ENCODE results near the gene RPRD1B. TPM values are rescaled to one million over a fixed set of nuclear protein-coding genes. Genes with fewer than 3 reads are reported as not detected.

RPRD1B gene
- total and polyA plus RNA-seq, 2 donors (not counting 3 experiments of a cell fraction or from before 2014, with no cell fraction given) = 13.0 to 29.3 TPM

DNA sequence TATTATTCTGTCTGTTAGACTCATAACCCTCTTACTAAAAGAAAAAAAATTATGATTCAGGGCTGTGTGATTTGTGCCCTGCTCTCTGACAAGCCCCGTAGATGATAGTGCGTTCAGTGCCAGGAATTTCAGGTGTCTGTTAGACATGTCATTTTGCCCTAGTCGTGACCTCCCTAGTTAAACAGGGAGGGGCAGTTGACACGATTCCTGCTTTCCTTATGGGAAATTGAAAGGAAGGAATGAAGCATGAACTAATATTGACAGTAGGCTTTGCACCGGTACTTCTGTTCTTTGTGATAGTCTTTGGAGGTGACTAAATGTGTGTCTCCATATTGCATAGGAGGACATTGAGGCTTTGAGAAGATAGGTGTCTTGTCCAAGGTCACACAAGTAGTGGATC, 26.3 kb downstream of the RPRD1B start:
- H3K36me3 ChIP-seq (ENCODE audit: control insufficient read depth in 2 of 2, extremely low read depth in 1 of 2, insufficient read depth in 2 of 2, low read length in 2 of 2) = peaks cover 7 to 15% of the 10 kb centered on the region in 2 experiments

DNA sequence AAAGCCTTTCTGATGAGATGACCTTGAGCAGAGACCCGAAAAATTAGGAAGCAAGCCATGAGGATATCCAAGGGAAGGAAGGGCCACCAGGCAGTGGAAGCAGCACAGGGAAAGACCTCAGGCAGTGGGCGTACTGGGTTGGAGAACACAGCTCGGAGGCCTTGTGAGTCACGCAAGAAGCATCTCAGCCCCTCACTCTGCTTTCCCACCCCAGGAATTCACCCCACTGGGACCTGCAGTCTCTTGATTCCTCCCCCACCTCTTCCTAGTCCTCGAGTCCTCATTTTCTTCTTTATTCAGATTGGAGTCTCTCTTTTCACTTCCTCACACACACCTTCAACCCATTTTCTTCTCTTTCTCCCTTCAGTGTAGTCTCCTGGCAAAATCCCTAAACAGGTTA, 27.0 kb downstream of the RPRD1B start:
- H3K27me3 ChIP-seq (ENCODE audit: control insufficient read depth in 2 of 2, insufficient read depth in 2 of 2, low read length in 2 of 2) = no peaks in the 10 kb centered on the region
- no peaks in the 10 kb centered on the region for H3K9me3 ChIP-seq (replicated peaks; ENCODE audit: control insufficient read depth, insufficient read depth, low read length)
- H3K4me1 ChIP-seq (ENCODE audit: control insufficient read depth, extremely low read depth, insufficient read depth, low read length) = peaks cover 19% of the 10 kb centered on the region
- no TSS peak for BruUV-seq (replicated peaks)
- H2AFZ ChIP-seq (ENCODE audit: low read depth, low read length) = no peak overlapping the region
- no peak overlapping the region for H3K4me2 ChIP-seq (ENCODE audit: insufficient read depth, low read length)
- TF ChIP-seq JUN (IDR thresholded peaks at IDR 0.05; ENCODE audit: borderline replicate concordance, insufficient read depth, insufficient read length, low read depth) = no peak
- TF ChIP-seq, protein P1, sequence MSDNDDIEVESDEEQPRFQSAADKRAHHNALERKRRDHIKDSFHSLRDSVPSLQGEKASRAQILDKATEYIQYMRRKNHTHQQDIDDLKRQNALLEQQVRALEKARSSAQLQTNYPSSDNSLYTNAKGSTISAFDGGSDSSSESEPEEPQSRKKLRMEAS (IDR thresholded peaks at IDR 0.05; ENCODE audit: insufficient read depth, insufficient read length) = no peak
- TF ChIP-seq MYC (IDR thresholded peaks at IDR 0.05; ENCODE audit: low read depth, low read length) = no peak
- no peak for TF ChIP-seq POLR2AphosphoS5 (IDR thresholded peaks at IDR 0.05; ENCODE audit: insufficient read depth, low read depth, low read length)
- TF ChIP-seq, protein P2, sequence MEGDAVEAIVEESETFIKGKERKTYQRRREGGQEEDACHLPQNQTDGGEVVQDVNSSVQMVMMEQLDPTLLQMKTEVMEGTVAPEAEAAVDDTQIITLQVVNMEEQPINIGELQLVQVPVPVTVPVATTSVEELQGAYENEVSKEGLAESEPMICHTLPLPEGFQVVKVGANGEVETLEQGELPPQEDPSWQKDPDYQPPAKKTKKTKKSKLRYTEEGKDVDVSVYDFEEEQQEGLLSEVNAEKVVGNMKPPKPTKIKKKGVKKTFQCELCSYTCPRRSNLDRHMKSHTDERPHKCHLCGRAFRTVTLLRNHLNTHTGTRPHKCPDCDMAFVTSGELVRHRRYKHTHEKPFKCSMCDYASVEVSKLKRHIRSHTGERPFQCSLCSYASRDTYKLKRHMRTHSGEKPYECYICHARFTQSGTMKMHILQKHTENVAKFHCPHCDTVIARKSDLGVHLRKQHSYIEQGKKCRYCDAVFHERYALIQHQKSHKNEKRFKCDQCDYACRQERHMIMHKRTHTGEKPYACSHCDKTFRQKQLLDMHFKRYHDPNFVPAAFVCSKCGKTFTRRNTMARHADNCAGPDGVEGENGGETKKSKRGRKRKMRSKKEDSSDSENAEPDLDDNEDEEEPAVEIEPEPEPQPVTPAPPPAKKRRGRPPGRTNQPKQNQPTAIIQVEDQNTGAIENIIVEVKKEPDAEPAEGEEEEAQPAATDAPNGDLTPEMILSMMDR (IDR thresholded peaks at IDR 0.05; ENCODE audit: extremely low read depth in 1 of 2, insufficient read depth in 1 of 2, low read depth in 1 of 2, low read length in 2 of 2) = no peak
- TF ChIP-seq FOS (IDR thresholded peaks at IDR 0.05; ENCODE audit: borderline replicate concordance, insufficient read depth, low read length) = no peak
- peaks cover 5% of the 10 kb centered on the region for H3K79me2 ChIP-seq (ENCODE audit: control insufficient read depth, insufficient read depth, low read length)
- H3K36me3 ChIP-seq (ENCODE audit: control insufficient read depth in 2 of 2, extremely low read depth in 1 of 2, insufficient read depth in 2 of 2, low read length in 2 of 2) = peaks cover 7 to 15% of the 10 kb centered on the region in 2 experiments
- H3K27ac ChIP-seq (ENCODE audit: insufficient read depth, low read depth, low read length) = no peak overlapping the region
- H4K20me1 ChIP-seq (replicated peaks; ENCODE audit: control insufficient read depth, extremely low read depth, insufficient read depth, low read length) = no peaks in the 10 kb centered on the region
- ChIA-PET CTCF (interaction anchor here (0.9 to 5.9 kb wide), 6 partner anchors 13 to 496 kb away, joined by 3 to 130 read pairs (median 6); no protein-coding TSS in a partner anchor), POLR2A (no interaction called here)
- no peak overlapping the region for H3K4me3 ChIP-seq (replicated peaks in 1 of 3; ENCODE audit: insufficient read depth in 1 of 3, low read depth in 1 of 3, low read length in 3 of 3)
- no peak overlapping the region for H3K9ac ChIP-seq (replicated peaks; ENCODE audit: extremely low read depth, insufficient read depth, low read length)
- intact Hi-C loops (cut with micrococcal nuclease) = no loop called here
- dilution Hi-C loops (cut with MboI; ENCODE audit: extremely low pct_ligation_motif_present, low sequenced_read_pairs) = no loop called here
- FAIRE-seq = no peak
- H3K9me1 ChIP-seq (replicated peaks; ENCODE audit: control insufficient read depth, extremely low read depth, insufficient read depth, low read length) = no peaks in the 10 kb centered on the region
- no peak for DNase-seq (ENCODE audit: low read depth, low spot score)

More for the DNA sequence above, 26.3 kb downstream of the RPRD1B start:
- ChIA-PET POLR2A (no interaction called here), CTCF (interaction anchor here (1.9 to 5.9 kb wide), 3 partner anchors 14 to 161 kb away, joined by 9 to 130 read pairs (median 11); no protein-coding TSS in a partner anchor)
- Histone ChIP-seq H3K9me3 (replicated peaks; ENCODE audit: control insufficient read depth, insufficient read depth, low read length) (no peaks in the 10 kb centered on the region), H4K20me1 (replicated peaks; ENCODE audit: control insufficient read depth, extremely low read depth, insufficient read depth, low read length) (no peaks in the 10 kb centered on the region), H3K27ac (ENCODE audit: insufficient read depth, low read depth, low read length) (no peak overlapping the region), H3K9ac (replicated peaks; ENCODE audit: extremely low read depth, insufficient read depth, low read length) (no peak overlapping the region), H3K79me2 (ENCODE audit: control insufficient read depth, insufficient read depth, low read length) (peaks cover 9% of the 10 kb centered on the region), H3K9me1 (replicated peaks; ENCODE audit: control insufficient read depth, extremely low read depth, insufficient read depth, low read length) (no peaks in the 10 kb centered on the region), H2AFZ (ENCODE audit: low read depth, low read length) (no peak overlapping the region), H3K4me2 (ENCODE audit: insufficient read depth, low read length) (no peak overlapping the region), H3K27me3 (ENCODE audit: control insufficient read depth in 2 of 2, insufficient read depth in 2 of 2, low read length in 2 of 2) (no peaks in the 10 kb centered on the region), H3K4me1 (ENCODE audit: control insufficient read depth, extremely low read depth, insufficient read depth, low read length) (peaks cover 22% of the 10 kb centered on the region), H3K4me3 (replicated peaks in 1 of 3; ENCODE audit: insufficient read depth in 1 of 3, low read depth in 1 of 3, low read length in 3 of 3) (no peak overlapping the region)
- dilution Hi-C loops (cut with MboI; ENCODE audit: extremely low pct_ligation_motif_present, low sequenced_read_pairs) = no loop called here
- BruUV-seq (replicated peaks) = no TSS peak
- DNase-seq (ENCODE audit: low read depth, low spot score) (no peak), FAIRE-seq (no peak)
- TF ChIP-seq FOS (IDR thresholded peaks at IDR 0.05; ENCODE audit: borderline replicate concordance, insufficient read depth, low read length) (no peak), GATA2 (IDR thresholded peaks at IDR 0.05; ENCODE audit: insufficient read depth, insufficient read length, low read depth, low read length) (no peak), JUN (IDR thresholded peaks at IDR 0.05; ENCODE audit: borderline replicate concordance, insufficient read depth, insufficient read length, low read depth) (no peak), EZH2 (IDR thresholded peaks at IDR 0.05; ENCODE audit: borderline replicate concordance, low read depth, low read length, severe bottlenecking) (no peak), MYC (IDR thresholded peaks at IDR 0.05; ENCODE audit: low read depth, low read length) (no peak), POLR2A (IDR thresholded peaks at IDR 0.05; ENCODE audit: low read depth, low read length) (no peak)
- TF ChIP-seq, protein P1 (IDR thresholded peaks at IDR 0.05; ENCODE audit: insufficient read depth, insufficient read length) = no peak
- intact Hi-C loops (cut with micrococcal nuclease) = loop anchor here (5.0 to 10.0 kb wide), 3 partner anchors 92 to 347 kb away; no protein-coding TSS in a partner anchor
